IPS DF 4.7 (cell line): ENCODE data around the gene TINCR.
"Not testable (repeated sequence)": the region's sequence is repeated elsewhere in the genome, so short reads cannot be mapped to it uniquely, and the experiment has no call there.

Source experiments
- DNase-seq: peaks from one replicate; pipeline ENCODE4 v3.0.0-alpha.2; 2013; ENCODE audit warnings: low spot score; ENCODE audit errors: extremely low read depth

Gene TINCR

DNA sequence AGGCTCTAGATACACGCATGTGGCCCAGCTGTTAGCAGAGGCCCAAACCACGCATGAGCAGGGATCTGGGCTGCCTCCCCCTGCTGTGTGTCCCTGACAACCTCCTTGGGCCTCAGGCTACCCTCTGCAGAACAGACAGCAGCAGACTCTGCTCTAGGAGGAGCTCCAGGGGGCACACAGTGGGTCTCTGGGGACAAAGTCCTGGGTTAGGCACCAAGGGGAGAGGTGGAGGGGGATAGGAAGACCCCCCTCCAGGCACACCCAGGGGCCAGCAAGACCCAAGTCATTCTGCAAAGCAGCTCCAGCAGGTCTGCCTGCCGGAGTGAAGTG, 8.0 kb downstream of the TINCR start:
- no peak for DNase-seq

- DNase-seq = no peak
Observed at GRCh38 chr19:5558101-5558621, 9.6 kb downstream of the TINCR start.

- DNase-seq = no peak
Observed at GRCh38 chr19:5557691-5558090, 10.1 kb downstream of the TINCR start.

- DNase-seq = no peak
Observed at GRCh38 chr19:5554828-5555227, 12.9 kb downstream of the TINCR start.

DNA sequence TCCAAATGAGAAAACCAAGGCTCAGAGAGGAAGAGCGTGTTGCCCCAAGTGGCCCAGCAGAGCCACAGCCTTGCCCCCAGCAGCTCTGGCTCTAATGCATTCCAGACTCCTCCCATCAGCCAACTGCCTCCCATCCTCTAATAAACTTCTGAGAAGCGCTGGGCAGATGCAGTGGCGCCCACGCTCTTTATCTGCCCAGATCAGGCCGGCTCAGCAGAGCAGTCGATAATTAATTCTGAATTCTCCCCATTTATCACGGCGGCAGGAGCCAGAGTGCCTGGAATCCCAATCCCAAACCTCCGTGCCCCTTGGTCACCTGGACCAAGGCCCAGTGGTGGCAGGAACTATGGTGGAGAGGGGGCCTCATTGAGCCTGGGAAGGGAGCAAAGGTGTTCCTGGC, 13.9 kb downstream of the TINCR start:
- DNase-seq = no peak

- no peak for DNase-seq
Observed at GRCh38 chr19:5547881-5548280, 19.9 kb downstream of the TINCR start.

- DNase-seq = no peak
Observed at GRCh38 chr19:5545984-5546383, 21.8 kb downstream of the TINCR start.

GRCh38 chr19:5545051-5545450, 22.7 kb downstream of the TINCR start:
- no peak for DNase-seq

DNA sequence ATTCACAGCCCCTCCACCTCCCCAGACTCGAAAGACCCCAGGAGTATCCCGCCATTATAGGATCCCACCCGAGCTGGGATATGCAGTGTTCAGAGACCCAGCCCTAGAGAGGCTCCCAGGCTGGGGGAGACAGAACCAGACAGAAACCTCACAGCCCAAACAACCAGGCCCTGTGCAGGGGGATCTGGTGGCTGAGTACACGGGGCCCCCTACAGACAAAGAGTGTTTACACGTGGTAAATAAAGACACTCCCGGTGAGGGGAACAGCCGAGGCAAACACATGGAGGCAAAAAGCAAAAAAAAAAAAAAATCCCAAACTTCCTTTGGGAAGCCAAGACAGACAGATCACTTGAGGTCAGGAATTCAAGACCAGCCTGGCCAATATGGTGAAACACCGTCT, 25.1 kb downstream of the TINCR start:
- DNase-seq = no peak

DNA sequence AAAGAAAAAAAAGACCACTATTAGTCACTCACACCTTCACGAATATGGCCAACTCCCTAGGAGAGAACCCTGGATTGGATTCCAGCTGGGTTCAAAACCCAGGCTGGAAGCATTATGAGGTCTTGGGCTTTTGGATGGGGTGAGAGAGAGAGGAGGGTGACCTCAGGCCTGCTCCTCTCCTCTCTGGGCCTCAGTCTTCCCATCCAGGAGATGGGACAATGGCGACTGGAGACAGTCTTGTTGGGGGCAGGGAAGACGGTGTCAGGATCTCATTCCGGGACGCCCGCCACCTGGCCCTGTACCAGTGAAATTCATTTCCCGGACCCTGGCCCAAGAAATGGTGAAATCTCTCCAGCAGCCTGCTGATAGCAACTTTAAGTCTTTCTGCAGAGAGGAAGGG, 26.3 kb downstream of the TINCR start:
- no peak for DNase-seq

- DNase-seq = no peak
Observed at GRCh38 chr19:5540208-5540607, 27.5 kb downstream of the TINCR start.

- DNase-seq = no peak
Observed at GRCh38 chr19:5537870-5538269, 29.9 kb downstream of the TINCR start.

GRCh38 chr19:5536982-5537579, 30.7 kb downstream of the TINCR start:
- not testable (repeated sequence) for DNase-seq

- DNase-seq = no peak
Observed at GRCh38 chr19:5536337-5536894, 31.3 kb downstream of the TINCR start.

GRCh38 chr19:5534787-5535586, 32.8 kb downstream of the TINCR start:
- DNase-seq = no peak

- no peak for DNase-seq
Observed at GRCh38 chr19:5533257-5533656, 34.5 kb downstream of the TINCR start.

- no peak for DNase-seq
Observed at GRCh38 chr19:5530701-5531100, 37.1 kb downstream of the TINCR start.

DNA sequence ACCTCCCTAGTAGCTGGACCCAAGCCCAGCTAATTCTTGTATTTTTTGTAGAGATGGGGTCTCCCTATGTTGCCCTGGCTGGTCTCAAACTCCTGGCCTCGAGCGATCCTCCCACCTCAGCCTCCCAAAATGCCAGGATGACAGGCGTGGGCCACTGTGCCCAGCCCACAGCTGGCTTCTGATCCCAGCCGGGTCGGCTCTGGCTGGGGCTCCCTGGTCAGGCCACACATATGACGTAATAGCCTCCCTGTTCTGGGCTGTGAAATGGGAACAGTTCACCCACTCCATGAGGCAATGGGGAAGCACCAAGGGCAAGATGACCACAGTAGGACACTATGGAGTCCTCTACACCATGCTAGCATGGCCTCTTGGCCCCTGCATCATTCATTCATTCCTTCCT, 41.1 kb downstream of the TINCR start:
- DNase-seq = no peak

GRCh38 chr19:5524081-5524480, 43.7 kb downstream of the TINCR start:
- DNase-seq = no peak

GRCh38 chr19:5522106-5522505, 45.6 kb downstream of the TINCR start:
- no peak for DNase-seq

DNA sequence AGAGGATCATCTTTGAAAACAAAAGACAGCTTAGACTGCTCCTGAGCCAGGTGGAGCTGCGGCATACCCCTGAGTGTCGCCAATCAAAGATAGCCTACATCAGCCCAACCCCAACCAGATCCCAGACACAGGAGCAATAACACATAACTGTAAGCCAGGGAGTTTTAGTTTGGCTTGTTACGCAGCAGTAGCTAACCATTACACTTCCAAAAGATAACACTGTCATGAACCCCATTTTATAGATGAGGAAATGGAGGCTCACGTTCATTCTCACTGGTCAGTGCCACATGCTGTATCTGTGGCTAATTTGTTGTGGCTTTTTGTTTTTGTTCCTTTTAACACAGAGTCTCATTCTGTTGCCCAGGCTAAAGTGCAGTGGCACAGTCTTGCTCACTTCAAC, 47.3 kb downstream of the TINCR start:
- no peak for DNase-seq

DNA sequence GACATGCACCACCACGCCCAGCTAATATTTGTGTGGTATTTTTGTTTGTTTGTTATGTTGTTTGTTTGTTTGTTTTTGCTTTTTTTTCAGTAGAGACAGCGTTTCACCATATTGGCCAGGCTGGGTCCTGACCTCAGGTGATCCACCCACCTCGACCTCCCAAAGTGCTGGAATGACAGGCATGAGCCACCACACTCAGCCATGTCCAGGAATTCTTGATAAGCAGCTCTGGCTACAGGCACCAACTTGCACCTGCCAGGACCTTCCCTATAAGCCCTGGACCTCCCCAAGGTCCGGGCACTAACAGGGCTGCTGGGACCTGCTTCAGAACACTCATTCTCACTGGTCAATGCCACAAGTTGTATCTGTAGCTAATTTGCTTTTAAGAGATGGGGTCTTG, 48.7 kb downstream of the TINCR start:
- no peak for DNase-seq

DNA sequence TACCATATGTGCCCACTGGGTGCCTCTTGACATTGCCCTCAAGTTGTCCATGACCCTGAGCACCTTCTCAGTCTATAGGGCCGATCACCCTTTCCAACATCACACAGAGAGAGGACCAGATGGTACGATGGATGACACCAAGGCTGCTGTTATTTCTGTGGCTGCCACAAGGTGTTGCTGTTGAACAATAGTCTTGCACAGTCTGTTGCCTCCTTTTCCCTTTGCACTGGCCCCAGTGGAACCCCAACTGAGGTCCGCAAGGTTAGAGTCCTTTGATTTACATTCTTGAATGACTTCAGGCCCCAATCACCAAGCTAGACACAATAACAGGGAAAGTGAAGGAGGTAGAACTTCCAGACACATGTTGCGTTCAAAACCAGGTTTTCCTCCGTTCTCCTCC, 52.0 kb downstream of the TINCR start:
- DNase-seq = no peak
